H9 (cell line): Measurements from ENCODE around the gene HEATR9. TPM values are rescaled to one million over a fixed set of nuclear protein-coding genes. Genes with fewer than 3 reads are reported as not detected.

ENCODE experiments used
- DNase-seq: peaks from one replicate; pipeline ENCODE4 v3.0.0-alpha.2; 2017
- H2AFZ ChIP-seq: one replicate; pipeline ENCODE4 v1.6.1; 2013; ENCODE audit warnings: mild to moderate bottlenecking, low read length, control low read depth, moderate library complexity
- H2AK5ac ChIP-seq: 2 replicates; pipeline ENCODE4 v1.6.1; 2013; ENCODE audit warnings: low read length, control low read depth, mixed read lengths; ENCODE audit not compliant: insufficient read length
- H2BK120ac ChIP-seq: one replicate; pipeline ENCODE4 v1.6.1; 2013; ENCODE audit warnings: low read depth, mild to moderate bottlenecking, low read length, control low read depth, inconsistent platforms; ENCODE audit not compliant: poor library complexity, severe bottlenecking
- H2BK12ac ChIP-seq: 2 replicates; pipeline ENCODE4 v1.6.1; 2013; ENCODE audit warnings: low read length, control low read depth, mixed read lengths, low read depth; ENCODE audit not compliant: insufficient read length
- H2BK15ac ChIP-seq: 2 replicates; pipeline ENCODE4 v1.6.1; 2013; ENCODE audit warnings: low read depth, low read length, control low read depth
- H2BK20ac ChIP-seq: one replicate; pipeline ENCODE4 v1.6.1; 2013; ENCODE audit warnings: low read depth, mild to moderate bottlenecking, low read length, control low read depth, inconsistent platforms; ENCODE audit not compliant: poor library complexity, severe bottlenecking
- H2BK5ac ChIP-seq: 2 replicates; pipeline ENCODE4 v1.6.1; 2013; ENCODE audit warnings: low read length, control low read depth, mixed read lengths; ENCODE audit not compliant: insufficient read length
- H3K14ac ChIP-seq: 2 replicates; pipeline ENCODE4 v1.6.1; 2013; ENCODE audit warnings: low read length, control low read depth; ENCODE audit not compliant: insufficient read depth
- H3K18ac ChIP-seq: 2 replicates; pipeline ENCODE4 v1.6.1; 2013; ENCODE audit warnings: low read depth, mild to moderate bottlenecking, mixed read lengths, low read length, control low read depth; ENCODE audit not compliant: insufficient read length
- H3K23ac ChIP-seq: 2 replicates; pipeline ENCODE4 v1.6.1; 2013; ENCODE audit warnings: low read length, control low read depth, mixed read lengths, low read depth; ENCODE audit not compliant: insufficient read length
- H3K23me2 ChIP-seq: 2 replicates; pipeline ENCODE4 v1.6.1; 2013; ENCODE audit warnings: low read depth, mild to moderate bottlenecking, mixed read lengths, low read length, control low read depth; ENCODE audit not compliant: insufficient read length, poor library complexity, severe bottlenecking
- H3K27ac ChIP-seq: 2 replicates; pipeline ENCODE4 v1.5.1; 2013; ENCODE audit warnings: low read length, control low read depth, mixed read lengths, low read depth; ENCODE audit not compliant: insufficient read length
- H3K27me3 ChIP-seq: 2 replicates; pipeline ENCODE4 v1.6.1; 2013; ENCODE audit warnings: low read length, control low read depth, inconsistent platforms; ENCODE audit not compliant: insufficient read depth
- H3K4ac ChIP-seq: 2 replicates; pipeline ENCODE4 v1.6.1; 2013; ENCODE audit warnings: low read depth, mild to moderate bottlenecking, control low read depth, inconsistent platforms, low read length, moderate library complexity
- H3K4me1 ChIP-seq: 2 replicates; pipeline ENCODE4 v1.6.1; 2013; ENCODE audit warnings: low read length, control low read depth, inconsistent platforms; ENCODE audit not compliant: insufficient read depth
- H3K4me2 ChIP-seq: 2 replicates; pipeline ENCODE4 v1.6.1; 2013; ENCODE audit warnings: low read length, control low read depth, mixed read lengths; ENCODE audit not compliant: insufficient read length, insufficient read depth
- H3K56ac ChIP-seq: 2 replicates; pipeline ENCODE4 v1.6.1; 2013; ENCODE audit warnings: low read depth, mild to moderate bottlenecking, mixed read lengths, low read length, control low read depth; ENCODE audit not compliant: insufficient read length
- H3K79me1 ChIP-seq: 2 replicates; pipeline ENCODE4 v1.6.1; 2013; ENCODE audit warnings: low read depth, mild to moderate bottlenecking, moderate library complexity, low read length, control low read depth, inconsistent platforms; ENCODE audit not compliant: insufficient read depth, poor library complexity, severe bottlenecking
- H3K79me2 ChIP-seq: 2 replicates; pipeline ENCODE4 v1.6.1; 2013; ENCODE audit warnings: low read length, control low read depth, inconsistent platforms; ENCODE audit not compliant: insufficient read depth
- H3K9ac ChIP-seq: 2 replicates; pipeline ENCODE4 v1.6.1; 2013; ENCODE audit warnings: low read length, control low read depth, mixed read lengths; ENCODE audit not compliant: insufficient read length; ENCODE audit errors: extremely low read depth
- H3K9me3 ChIP-seq: one replicate; pipeline ENCODE4 v1.6.1; 2013; ENCODE audit warnings: low read depth, low read length, inconsistent platforms; ENCODE audit not compliant: control insufficient read depth
- H3T11ph ChIP-seq: one replicate; pipeline ENCODE4 v1.6.1; 2013; ENCODE audit warnings: mild to moderate bottlenecking, low read length, control low read depth, inconsistent platforms
- H4K20me1 ChIP-seq: one replicate; pipeline ENCODE4 v1.6.1; 2013; ENCODE audit not compliant: control insufficient read depth, insufficient read length, insufficient read depth
- H4K5ac ChIP-seq: 2 replicates; pipeline ENCODE4 v1.6.1; 2013; ENCODE audit warnings: low read depth, mild to moderate bottlenecking, mixed read lengths, low read length, control low read depth; ENCODE audit not compliant: insufficient read length
- H4K8ac ChIP-seq: replicated peaks from 2 replicates; pipeline ENCODE4 v1.6.1; 2013; ENCODE audit warnings: low read length, control low read depth, mixed read lengths, low read depth; ENCODE audit not compliant: insufficient read length
- H4K91ac ChIP-seq: 2 replicates; pipeline ENCODE4 v1.6.1; 2013; ENCODE audit warnings: low read depth, mild to moderate bottlenecking, moderate library complexity, mixed read lengths, low read length, control low read depth; ENCODE audit not compliant: insufficient read length
- H3K27ac Mint-ChIP-seq, 3 experiments: 2 replicates in 2 of 3; 3 replicates in 1 of 3; pipeline ENCODE4 v1.8.0; 2020 to 2021; ENCODE audit warnings: mixed read lengths in 3 of 3, mild to moderate bottlenecking in 1 of 3, moderate library complexity in 1 of 3
- H3K27me3 Mint-ChIP-seq: 2 replicates; pipeline ENCODE4 v1.8.0; 2021; ENCODE audit warnings: low read depth, mild to moderate bottlenecking, moderate library complexity, mixed read lengths
- H3K36me3 Mint-ChIP-seq, 3 experiments: 2 replicates in 2 of 3; 3 replicates in 1 of 3; pipeline ENCODE4 v1.8.0; 2020 to 2021; ENCODE audit warnings: low read depth in 3 of 3, mixed read lengths in 3 of 3; ENCODE audit not compliant: insufficient read depth in 1 of 3
- H3K4me1 Mint-ChIP-seq, 2 experiments: 2 replicates each; pipeline ENCODE4 v1.8.0; 2020; ENCODE audit warnings: mixed read lengths in 2 of 2
- H3K4me3 Mint-ChIP-seq, 2 experiments: 2 replicates in 1 of 2; 3 replicates in 1 of 2; pipeline ENCODE4 v1.8.0; 2020 to 2021; ENCODE audit warnings: mild to moderate bottlenecking in 2 of 2, mixed read lengths in 2 of 2, moderate library complexity in 1 of 2
- H3K9me3 Mint-ChIP-seq, 2 experiments: 2 replicates in 1 of 2; 3 replicates in 1 of 2; pipeline ENCODE4 v1.8.0; 2020; ENCODE audit warnings: mild to moderate bottlenecking in 2 of 2, mixed read lengths in 2 of 2, moderate library complexity in 1 of 2
- WGBS: extraction: QIAGEN DNeasy Blood & Tissue Kit; methylation state at CpG from one replicate; pipeline ENCODE4 v1.1.7; 2013; ENCODE audit warnings: missing lambda C conversion rate, low lambda C conversion rate, mixed read lengths; ENCODE audit not compliant: insufficient read length; ENCODE audit errors: extremely low coverage; 5-methylcytosine and 5-hydroxymethylcytosine counted together
- total RNA-seq: library from RNA; stranded (reverse); gene quantifications from 2 replicates; pipeline ENCODE4 v1.2.1, GENCODE V29; 2021
- TF ChIP-seq, protein P1 (sequence below): fragments of 200-600 bp; sonication (generic); conservative IDR thresholded peaks from 3 replicates; pipeline ENCODE4 v1.8.0; 2021; ENCODE audit warnings: antibody characterized with exemption, mild to moderate bottlenecking

HEATR9 gene
- total RNA-seq, 1 experiment from 2014 or later: not detected

DNA sequence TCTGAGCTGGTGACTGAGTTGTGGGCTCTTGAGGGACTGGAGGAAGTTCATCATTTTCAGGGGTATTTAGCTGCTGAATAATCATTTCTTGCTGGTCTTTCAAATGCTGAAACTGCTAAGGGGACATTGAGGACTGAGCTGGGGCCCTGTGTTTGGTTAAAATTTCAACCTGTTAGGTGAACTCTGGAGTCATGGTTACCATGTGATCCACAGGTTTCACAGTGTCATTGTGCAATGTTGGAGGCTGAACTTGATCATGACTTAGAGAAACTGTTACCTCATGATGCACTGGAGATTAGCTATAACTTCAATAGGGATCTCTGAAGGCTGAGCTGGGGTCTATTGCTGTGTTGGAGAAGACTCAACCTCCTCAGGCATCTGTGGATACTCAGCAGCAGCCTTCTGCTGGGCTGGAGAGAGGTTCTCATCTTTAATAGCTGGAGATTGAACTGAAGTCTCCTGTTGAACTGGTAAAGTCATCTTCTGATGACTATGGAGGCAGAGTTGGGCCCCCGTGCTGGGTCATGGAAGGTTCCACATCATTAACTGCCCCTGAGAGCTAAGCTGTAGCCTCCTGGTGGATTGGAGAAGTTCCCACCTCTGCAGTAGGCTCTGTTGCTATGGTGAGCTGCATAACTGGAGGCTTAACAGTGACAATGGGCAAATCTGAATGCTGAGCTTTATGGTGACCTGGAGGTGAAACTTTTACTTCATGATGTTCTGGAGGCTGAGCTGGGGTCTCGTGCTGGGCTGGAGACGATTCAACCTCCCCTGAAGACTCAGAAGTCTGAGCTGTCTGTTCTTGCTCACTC, 46.7 kb upstream of the HEATR9 start:
- no peaks in the 10 kb centered on the region for H3K9me3 ChIP-seq
- no peak overlapping the region for H3K27ac ChIP-seq
- H3K18ac ChIP-seq: no peak overlapping the region
- H2AFZ ChIP-seq: no peak overlapping the region
- TF ChIP-seq, protein P1, sequence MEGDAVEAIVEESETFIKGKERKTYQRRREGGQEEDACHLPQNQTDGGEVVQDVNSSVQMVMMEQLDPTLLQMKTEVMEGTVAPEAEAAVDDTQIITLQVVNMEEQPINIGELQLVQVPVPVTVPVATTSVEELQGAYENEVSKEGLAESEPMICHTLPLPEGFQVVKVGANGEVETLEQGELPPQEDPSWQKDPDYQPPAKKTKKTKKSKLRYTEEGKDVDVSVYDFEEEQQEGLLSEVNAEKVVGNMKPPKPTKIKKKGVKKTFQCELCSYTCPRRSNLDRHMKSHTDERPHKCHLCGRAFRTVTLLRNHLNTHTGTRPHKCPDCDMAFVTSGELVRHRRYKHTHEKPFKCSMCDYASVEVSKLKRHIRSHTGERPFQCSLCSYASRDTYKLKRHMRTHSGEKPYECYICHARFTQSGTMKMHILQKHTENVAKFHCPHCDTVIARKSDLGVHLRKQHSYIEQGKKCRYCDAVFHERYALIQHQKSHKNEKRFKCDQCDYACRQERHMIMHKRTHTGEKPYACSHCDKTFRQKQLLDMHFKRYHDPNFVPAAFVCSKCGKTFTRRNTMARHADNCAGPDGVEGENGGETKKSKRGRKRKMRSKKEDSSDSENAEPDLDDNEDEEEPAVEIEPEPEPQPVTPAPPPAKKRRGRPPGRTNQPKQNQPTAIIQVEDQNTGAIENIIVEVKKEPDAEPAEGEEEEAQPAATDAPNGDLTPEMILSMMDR: no peak
- no CpG with 5 or more reads among the region's 3 CpGs for WGBS
- H4K91ac ChIP-seq: no peak overlapping the region
- H2BK15ac ChIP-seq: no peak overlapping the region
- no peak overlapping the region for H4K8ac ChIP-seq
- H2BK12ac ChIP-seq: no peak overlapping the region
- H2BK20ac ChIP-seq: no peak overlapping the region
- H3K4ac ChIP-seq: no peak overlapping the region
- H2AK5ac ChIP-seq: no peak overlapping the region
- H2BK5ac ChIP-seq: no peak overlapping the region
- no peak overlapping the region for H3K56ac ChIP-seq
- H4K20me1 ChIP-seq: no peaks in the 10 kb centered on the region
- H3K36me3 Mint-ChIP-seq: peaks cover 3 to 30% (median 18%) of the 10 kb centered on the region in 3 experiments
- no peak overlapping the region for H2BK120ac ChIP-seq
- H3K79me2 ChIP-seq: 0 out of 2 replicates have a peak, but pooled peaks cover under 1% of the 10 kb centered on the region
- no peak overlapping the region for H3K14ac ChIP-seq
- H3K4me2 ChIP-seq: no peak overlapping the region
- peaks cover 14% of the 10 kb centered on the region for H3K27me3 Mint-ChIP-seq
- peaks cover 17 to 50% of the 10 kb centered on the region in 2 experiments for H3K9me3 Mint-ChIP-seq
- no peak overlapping the region for H3K23ac ChIP-seq
- H3K4me1 Mint-ChIP-seq: no peaks in the 10 kb centered on the region
- H3K4me3 Mint-ChIP-seq: no peak overlapping the region
- H3K9ac ChIP-seq: no peak overlapping the region
- DNase-seq: no peak
- H3K79me1 ChIP-seq: no peaks in the 10 kb centered on the region
- H3K27ac Mint-ChIP-seq: no peak overlapping the region
- no peak overlapping the region for H3T11ph ChIP-seq
- H3K27me3 ChIP-seq: no peaks in the 10 kb centered on the region
- no peaks in the 10 kb centered on the region for H3K4me1 ChIP-seq
- H3K23me2 ChIP-seq: no peaks in the 10 kb centered on the region
- H4K5ac ChIP-seq: no peak overlapping the region
